ENCODE results near the gene ZNF93.
"Not testable (repeated sequence)": the region's sequence is repeated elsewhere in the genome, so short reads cannot be mapped to it uniquely, and the experiment has no call there.

Gene ZNF93

GRCh38 chr19:19909654-19910053 lies 8.9 kb downstream of the ZNF93 start:
- H3K27me3 ChIP-seq (ENCODE audit: insufficient read depth, poor library complexity, severe bottlenecking), result no peaks in the 10 kb centered on the region
- DNase-seq (ENCODE audit: low read depth in 1 of 2, low spot score in 1 of 2), result no peak
- TF ChIP-seq, protein P1, sequence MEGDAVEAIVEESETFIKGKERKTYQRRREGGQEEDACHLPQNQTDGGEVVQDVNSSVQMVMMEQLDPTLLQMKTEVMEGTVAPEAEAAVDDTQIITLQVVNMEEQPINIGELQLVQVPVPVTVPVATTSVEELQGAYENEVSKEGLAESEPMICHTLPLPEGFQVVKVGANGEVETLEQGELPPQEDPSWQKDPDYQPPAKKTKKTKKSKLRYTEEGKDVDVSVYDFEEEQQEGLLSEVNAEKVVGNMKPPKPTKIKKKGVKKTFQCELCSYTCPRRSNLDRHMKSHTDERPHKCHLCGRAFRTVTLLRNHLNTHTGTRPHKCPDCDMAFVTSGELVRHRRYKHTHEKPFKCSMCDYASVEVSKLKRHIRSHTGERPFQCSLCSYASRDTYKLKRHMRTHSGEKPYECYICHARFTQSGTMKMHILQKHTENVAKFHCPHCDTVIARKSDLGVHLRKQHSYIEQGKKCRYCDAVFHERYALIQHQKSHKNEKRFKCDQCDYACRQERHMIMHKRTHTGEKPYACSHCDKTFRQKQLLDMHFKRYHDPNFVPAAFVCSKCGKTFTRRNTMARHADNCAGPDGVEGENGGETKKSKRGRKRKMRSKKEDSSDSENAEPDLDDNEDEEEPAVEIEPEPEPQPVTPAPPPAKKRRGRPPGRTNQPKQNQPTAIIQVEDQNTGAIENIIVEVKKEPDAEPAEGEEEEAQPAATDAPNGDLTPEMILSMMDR (IDR thresholded peaks at IDR 0.05; ENCODE audit: insufficient read depth, low read length), result no peak
- no peak for TF ChIP-seq SPI1 (IDR thresholded peaks at IDR 0.05; ENCODE audit: borderline replicate concordance, low read depth)
- no peak for TF ChIP-seq POLR2AphosphoS5 (IDR thresholded peaks at IDR 0.05; ENCODE audit: low read depth)
- TF ChIP-seq, protein P2, sequence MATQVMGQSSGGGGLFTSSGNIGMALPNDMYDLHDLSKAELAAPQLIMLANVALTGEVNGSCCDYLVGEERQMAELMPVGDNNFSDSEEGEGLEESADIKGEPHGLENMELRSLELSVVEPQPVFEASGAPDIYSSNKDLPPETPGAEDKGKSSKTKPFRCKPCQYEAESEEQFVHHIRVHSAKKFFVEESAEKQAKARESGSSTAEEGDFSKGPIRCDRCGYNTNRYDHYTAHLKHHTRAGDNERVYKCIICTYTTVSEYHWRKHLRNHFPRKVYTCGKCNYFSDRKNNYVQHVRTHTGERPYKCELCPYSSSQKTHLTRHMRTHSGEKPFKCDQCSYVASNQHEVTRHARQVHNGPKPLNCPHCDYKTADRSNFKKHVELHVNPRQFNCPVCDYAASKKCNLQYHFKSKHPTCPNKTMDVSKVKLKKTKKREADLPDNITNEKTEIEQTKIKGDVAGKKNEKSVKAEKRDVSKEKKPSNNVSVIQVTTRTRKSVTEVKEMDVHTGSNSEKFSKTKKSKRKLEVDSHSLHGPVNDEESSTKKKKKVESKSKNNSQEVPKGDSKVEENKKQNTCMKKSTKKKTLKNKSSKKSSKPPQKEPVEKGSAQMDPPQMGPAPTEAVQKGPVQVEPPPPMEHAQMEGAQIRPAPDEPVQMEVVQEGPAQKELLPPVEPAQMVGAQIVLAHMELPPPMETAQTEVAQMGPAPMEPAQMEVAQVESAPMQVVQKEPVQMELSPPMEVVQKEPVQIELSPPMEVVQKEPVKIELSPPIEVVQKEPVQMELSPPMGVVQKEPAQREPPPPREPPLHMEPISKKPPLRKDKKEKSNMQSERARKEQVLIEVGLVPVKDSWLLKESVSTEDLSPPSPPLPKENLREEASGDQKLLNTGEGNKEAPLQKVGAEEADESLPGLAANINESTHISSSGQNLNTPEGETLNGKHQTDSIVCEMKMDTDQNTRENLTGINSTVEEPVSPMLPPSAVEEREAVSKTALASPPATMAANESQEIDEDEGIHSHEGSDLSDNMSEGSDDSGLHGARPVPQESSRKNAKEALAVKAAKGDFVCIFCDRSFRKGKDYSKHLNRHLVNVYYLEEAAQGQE (IDR thresholded peaks at IDR 0.05; ENCODE audit: insufficient replicate concordance, low read depth), result no peak
- TF ChIP-seq GABPA (IDR thresholded peaks at IDR 0.05; ENCODE audit: low read depth), result no peak
- H3K27ac ChIP-seq (replicated peaks), result no peak overlapping the region
- no peak overlapping the region for H3K4me3 ChIP-seq (replicated peaks; ENCODE audit: insufficient read depth, low read length)

DNA sequence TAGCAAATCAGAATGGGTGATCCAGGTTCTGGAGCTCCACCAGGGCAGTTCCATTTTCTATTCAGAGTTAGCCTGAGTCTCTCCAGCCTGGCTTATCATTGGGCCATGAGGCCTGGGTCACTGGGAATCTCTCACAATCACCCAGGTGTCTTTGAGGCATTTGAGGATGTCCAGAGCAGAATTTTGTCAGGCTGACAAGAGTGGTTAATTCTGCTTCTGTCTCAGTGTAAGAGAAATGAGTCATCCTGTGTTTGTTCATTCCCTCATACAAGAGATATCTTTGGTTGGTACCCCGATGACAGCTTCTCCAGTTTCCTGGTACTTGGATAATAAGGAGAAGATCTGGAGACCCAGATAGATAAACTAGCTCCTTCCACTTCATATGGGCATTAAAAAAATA lies 10.4 kb downstream of the ZNF93 start:
- no peaks in the 10 kb centered on the region for H3K27me3 ChIP-seq (ENCODE audit: insufficient read depth, poor library complexity, severe bottlenecking)
- H3K4me3 ChIP-seq (replicated peaks; ENCODE audit: insufficient read depth, low read length), result no peak overlapping the region
- TF ChIP-seq POLR2AphosphoS5 (IDR thresholded peaks at IDR 0.05; ENCODE audit: low read depth) (no peak), SPI1 (IDR thresholded peaks at IDR 0.05; ENCODE audit: borderline replicate concordance, low read depth) (no peak), GABPA (IDR thresholded peaks at IDR 0.05; ENCODE audit: low read depth) (no peak)
- TF ChIP-seq, protein P2 (IDR thresholded peaks at IDR 0.05; ENCODE audit: insufficient replicate concordance, low read depth), result no peak
- TF ChIP-seq, protein P1 (IDR thresholded peaks at IDR 0.05; ENCODE audit: insufficient read depth, low read length), result no peak
- DNase-seq (ENCODE audit: low read depth in 1 of 2, low spot score in 1 of 2), result no peak
- no peak overlapping the region for H3K27ac ChIP-seq (replicated peaks)

GRCh38 chr19:19914596-19914995 lies 13.8 kb downstream of the ZNF93 start:
- TF ChIP-seq, protein P1 (IDR thresholded peaks at IDR 0.05; ENCODE audit: insufficient read depth, low read length), result no peak
- TF ChIP-seq POLR2AphosphoS5 (IDR thresholded peaks at IDR 0.05; ENCODE audit: low read depth), result no peak
- no peak for TF ChIP-seq SPI1 (IDR thresholded peaks at IDR 0.05; ENCODE audit: borderline replicate concordance, low read depth)
- TF ChIP-seq, protein P2 (IDR thresholded peaks at IDR 0.05; ENCODE audit: insufficient replicate concordance, low read depth), result no peak
- no peak for TF ChIP-seq GABPA (IDR thresholded peaks at IDR 0.05; ENCODE audit: low read depth)
- Histone ChIP-seq H3K27me3 (ENCODE audit: insufficient read depth, poor library complexity, severe bottlenecking) (no peaks in the 10 kb centered on the region), H3K4me3 (replicated peaks; ENCODE audit: insufficient read depth, low read length) (no peak overlapping the region), H3K27ac (replicated peaks) (no peak overlapping the region)
- DNase-seq (ENCODE audit: low read depth in 1 of 2, low spot score in 1 of 2), result no peak

GRCh38 chr19:19930417-19930816 lies 29.7 kb downstream of the ZNF93 start:
- not testable (repeated sequence) for H3K27ac ChIP-seq (replicated peaks); H3K4me3 ChIP-seq (replicated peaks; ENCODE audit: insufficient read depth, low read length); H3K27me3 ChIP-seq (ENCODE audit: insufficient read depth, poor library complexity, severe bottlenecking)
- peak in 1 of 2 experiments; percentile 23 for DNase-seq (ENCODE audit: low read depth in 1 of 2, low spot score in 1 of 2)

DNA sequence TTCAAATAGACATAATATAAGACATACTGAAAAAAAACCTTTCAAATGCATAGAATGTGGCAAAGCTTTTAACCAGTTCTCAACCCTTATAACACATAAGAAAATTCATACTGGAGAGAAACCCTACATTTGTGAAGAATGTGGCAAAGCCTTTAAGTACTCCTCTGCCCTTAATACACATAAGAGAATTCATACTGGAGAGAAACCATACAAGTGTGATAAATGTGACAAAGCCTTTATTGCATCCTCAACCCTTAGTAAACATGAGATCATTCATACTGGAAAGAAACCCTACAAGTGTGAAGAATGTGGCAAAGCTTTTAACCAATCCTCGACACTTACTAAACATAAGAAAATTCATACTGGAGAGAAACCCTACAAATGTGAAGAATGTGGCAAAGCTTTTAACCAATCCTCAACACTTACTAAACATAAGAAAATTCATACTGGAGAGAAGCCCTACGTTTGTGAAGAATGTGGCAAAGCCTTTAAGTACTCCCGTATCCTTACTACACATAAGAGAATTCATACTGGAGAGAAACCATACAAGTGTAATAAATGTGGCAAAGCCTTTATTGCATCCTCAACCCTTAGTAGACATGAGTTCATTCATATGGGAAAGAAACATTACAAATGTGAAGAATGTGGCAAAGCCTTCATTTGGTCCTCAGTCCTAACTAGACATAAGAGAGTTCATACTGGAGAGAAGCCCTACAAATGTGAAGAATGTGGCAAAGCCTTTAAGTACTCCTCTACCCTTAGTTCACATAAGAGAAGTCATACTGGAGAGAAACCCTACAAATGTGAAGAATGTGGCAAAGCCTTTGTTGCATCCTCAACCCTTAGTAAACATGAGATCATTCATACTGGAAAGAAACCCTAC lies 32.9 kb downstream of the ZNF93 start:
- not testable (repeated sequence) for H3K4me3 ChIP-seq (replicated peaks; ENCODE audit: insufficient read depth, low read length); H3K27ac ChIP-seq (replicated peaks); DNase-seq (ENCODE audit: low read depth in 1 of 2, low spot score in 1 of 2)

More for the DNA sequence above, 32.9 kb downstream of the ZNF93 start:
- H3K27me3 ChIP-seq (ENCODE audit: insufficient read depth, poor library complexity, severe bottlenecking), result not testable (repeated sequence)

All from HL-60 (cell line).